ENCODE results near the gene DGCR8.

Gene DGCR8

GRCh38 chr22:20090730-20091240 lies 10.7 kb downstream of the DGCR8 start:
- no peak for DNase-seq (ENCODE audit: low read depth)

- DNase-seq (ENCODE audit: low read depth): no peak
Observed at GRCh38 chr22:20091690-20092476, 11.8 kb downstream of the DGCR8 start.

GRCh38 chr22:20092477-20092854 lies 12.4 kb downstream of the DGCR8 start:
- DNase-seq (ENCODE audit: low read depth): no peak

- no peak for DNase-seq (ENCODE audit: low read depth)
Observed at GRCh38 chr22:20093418-20094196, 13.6 kb downstream of the DGCR8 start.

- DNase-seq (ENCODE audit: low read depth): no peak
Observed at GRCh38 chr22:20094197-20094807, 14.3 kb downstream of the DGCR8 start.

- DNase-seq (ENCODE audit: low read depth): no peak
Observed at GRCh38 chr22:20095521-20095920, 15.5 kb downstream of the DGCR8 start.

- DNase-seq (ENCODE audit: low read depth): no peak
Observed at GRCh38 chr22:20096574-20097420, 16.8 kb downstream of the DGCR8 start.

- DNase-seq (ENCODE audit: low read depth): no peak
Observed at GRCh38 chr22:20099099-20099711, 19.2 kb downstream of the DGCR8 start.

- DNase-seq (ENCODE audit: low read depth): no peak
Observed at GRCh38 chr22:20101638-20102037, 21.6 kb downstream of the DGCR8 start.

GRCh38 chr22:20102203-20102780 lies 22.3 kb downstream of the DGCR8 start:
- DNase-seq (ENCODE audit: low read depth): no peak

GRCh38 chr22:20105456-20106204 lies 25.6 kb downstream of the DGCR8 start:
- no peak for DNase-seq (ENCODE audit: low read depth)

- DNase-seq (ENCODE audit: low read depth): no peak
Observed at GRCh38 chr22:20106205-20106848, 26.3 kb downstream of the DGCR8 start.

GRCh38 chr22:20106849-20107237 lies 26.8 kb downstream of the DGCR8 start:
- DNase-seq (ENCODE audit: low read depth): no peak

GRCh38 chr22:20107471-20107901 lies 27.4 kb downstream of the DGCR8 start:
- no peak for DNase-seq (ENCODE audit: low read depth)

- no peak for DNase-seq (ENCODE audit: low read depth)
Observed at GRCh38 chr22:20107951-20108756, 28.1 kb downstream of the DGCR8 start.

GRCh38 chr22:20108757-20109230 lies 28.8 kb downstream of the DGCR8 start:
- no peak for DNase-seq (ENCODE audit: low read depth)

GRCh38 chr22:20109411-20110358 lies 29.6 kb downstream of the DGCR8 start:
- DNase-seq (ENCODE audit: low read depth): no peak

Measured in activated gamma-delta T cell treated with anti-CD3 and anti-CD28 coated beads, Interleukin-2, amount 50 U/mL, for 16 hours (primary cell).